ENCODE data around the gene ANGEL1.

DNA sequence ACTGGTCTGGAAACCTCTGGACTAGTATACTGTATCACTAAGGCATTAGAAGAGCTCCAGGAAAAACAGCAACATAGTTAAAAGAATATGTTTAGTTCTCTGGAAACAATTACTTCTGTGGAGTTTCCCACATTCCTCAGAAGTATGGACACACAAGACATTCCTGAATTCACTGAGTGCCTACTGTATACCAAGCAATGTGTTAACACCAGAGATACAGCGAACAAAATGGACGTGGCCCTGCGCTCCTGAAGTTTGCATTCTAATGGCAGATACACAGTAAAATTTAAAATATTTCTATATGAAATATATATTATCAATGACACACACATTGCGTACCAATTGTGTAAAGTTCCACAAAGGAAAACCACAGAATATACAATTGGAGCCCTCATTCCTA is 1.1 kb downstream of the ANGEL1 start:
- no peak for TF ChIP-seq POLR2AphosphoS5 (IDR thresholded peaks at IDR 0.05; ENCODE audit: low read depth, low read length)
- no peak for TF ChIP-seq POLR2A (IDR thresholded peaks at IDR 0.05; ENCODE audit: low read depth, low read length)
- TF ChIP-seq TAF1 (IDR thresholded peaks at IDR 0.05; ENCODE audit: borderline replicate concordance, low read depth, low read length), result no peak
